ENCODE measurements around the gene SGMS1. TPM values are rescaled to one million over a fixed set of nuclear protein-coding genes. Genes with fewer than 3 reads are reported as not detected.
A peak's percentile ranks its signal among the peaks of the same experiment; 100 is the strongest.

SGMS1 gene
- total RNA-seq, 2 experiments from 2014 or later, result 20.4 to 21.0 TPM

- H3K27me3 Mint-ChIP-seq, result no peaks in the 10 kb centered on the region
- no peak overlapping the region for H3K27ac Mint-ChIP-seq
- H3K4me1 Mint-ChIP-seq, result peaks cover 7% of the 10 kb centered on the region
- no peak overlapping the region for H3K4me3 Mint-ChIP-seq
- POLR2A ChIA-PET, result no interaction called here
- no peak for DNase-seq
- H3K36me3 Mint-ChIP-seq, result peaks cover 2% of the 10 kb centered on the region
- H3K9me3 Mint-ChIP-seq, result no peaks in the 10 kb centered on the region
- ATAC-seq (ENCODE audit: low read depth), result no peak
These were observed 235.6 kb downstream of the SGMS1 start for GRCh38 chr10:50388181-50388580.

GRCh38 chr10:50387732-50388073 is 236.1 kb downstream of the SGMS1 start:
- ATAC-seq (ENCODE audit: low read depth) (no peak), DNase-seq (no peak)
- Mint-ChIP-seq H3K4me3 (no peak overlapping the region), H3K27ac (no peak overlapping the region), H3K36me3 (peaks cover 2% of the 10 kb centered on the region), H3K4me1 (peaks cover 7% of the 10 kb centered on the region), H3K27me3 (no peaks in the 10 kb centered on the region), H3K9me3 (no peaks in the 10 kb centered on the region)
- POLR2A ChIA-PET, result no interaction called here

DNA sequence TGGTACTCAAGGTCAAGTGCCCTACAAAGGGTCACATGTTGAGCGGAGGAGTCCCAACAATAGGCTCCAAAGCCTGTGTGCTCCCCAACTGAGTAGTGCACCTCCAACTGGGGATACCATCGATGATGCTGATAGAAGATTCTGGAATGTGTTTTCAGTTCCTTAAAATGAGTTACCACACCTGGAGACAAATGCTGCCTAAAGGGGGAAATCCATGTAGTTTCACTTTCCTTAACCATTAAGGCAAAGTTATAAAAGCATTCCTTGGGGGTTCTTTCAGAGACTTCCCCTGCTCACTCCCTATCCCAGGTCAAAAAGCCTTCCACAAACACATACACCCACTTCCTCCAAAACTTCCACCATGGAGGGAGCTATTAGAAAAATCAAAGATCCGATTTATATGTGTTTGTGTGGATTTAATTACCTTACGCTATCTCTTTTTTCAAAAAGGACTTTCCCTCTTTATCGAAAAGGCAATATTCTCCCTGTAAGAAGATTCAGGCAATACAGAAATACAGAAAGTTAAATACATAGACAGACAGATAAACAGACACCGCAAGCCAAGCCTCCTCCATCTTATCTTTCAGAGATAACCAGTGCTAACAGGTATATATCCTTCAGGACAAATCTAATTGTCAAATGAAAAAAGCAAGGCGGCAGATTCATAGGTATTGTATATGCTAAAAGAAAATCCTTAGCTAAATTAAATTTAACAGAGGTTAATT is 236.6 kb downstream of the SGMS1 start:
- H3K4me3 Mint-ChIP-seq, result no peak overlapping the region
- peaks cover 7% of the 10 kb centered on the region for H3K4me1 Mint-ChIP-seq
- ATAC-seq (ENCODE audit: low read depth), result no peak
- no peaks in the 10 kb centered on the region for H3K9me3 Mint-ChIP-seq
- H3K27me3 Mint-ChIP-seq, result no peaks in the 10 kb centered on the region
- DNase-seq, result no peak
- H3K27ac Mint-ChIP-seq, result no peak overlapping the region
- peaks cover 2% of the 10 kb centered on the region for H3K36me3 Mint-ChIP-seq
- POLR2A ChIA-PET, result no interaction called here

- ATAC-seq (ENCODE audit: low read depth), result no peak
- Mint-ChIP-seq H3K36me3 (peaks cover 2% of the 10 kb centered on the region), H3K4me3 (no peak overlapping the region), H3K4me1 (peaks cover 7% of the 10 kb centered on the region), H3K9me3 (no peaks in the 10 kb centered on the region), H3K27ac (no peak overlapping the region), H3K27me3 (no peaks in the 10 kb centered on the region)
- POLR2A ChIA-PET, result no interaction called here
- no peak for DNase-seq
These were observed 238.1 kb downstream of the SGMS1 start for GRCh38 chr10:50385624-50386023.

DNA sequence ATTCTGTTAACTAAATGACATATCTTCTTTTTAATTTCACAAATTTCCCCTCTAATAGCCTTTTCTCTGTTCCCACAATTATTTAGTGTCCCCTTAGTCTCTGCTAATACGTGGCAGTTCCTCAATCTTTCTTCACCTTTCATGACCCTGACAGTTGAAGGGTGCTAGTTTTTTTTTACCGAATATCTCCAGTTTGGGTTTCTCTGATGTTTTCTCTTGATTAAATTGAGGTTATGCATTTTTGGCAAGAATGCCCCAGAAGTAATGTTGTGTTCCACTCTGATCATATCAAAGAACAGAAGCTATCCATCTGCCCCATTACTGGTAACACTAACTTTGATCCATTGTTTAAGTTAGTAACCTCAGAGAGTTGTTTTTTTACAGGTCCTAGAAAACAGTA is 238.9 kb downstream of the SGMS1 start:
- H3K36me3 Mint-ChIP-seq, result peaks cover 2% of the 10 kb centered on the region
- H3K4me1 Mint-ChIP-seq, result peaks cover 7% of the 10 kb centered on the region
- POLR2A ChIA-PET, result no interaction called here
- H3K27ac Mint-ChIP-seq, result no peak overlapping the region
- ATAC-seq (ENCODE audit: low read depth) (no peak), DNase-seq (no peak)
- no peaks in the 10 kb centered on the region for H3K27me3 Mint-ChIP-seq
- H3K9me3 Mint-ChIP-seq, result no peaks in the 10 kb centered on the region
- no peak overlapping the region for H3K4me3 Mint-ChIP-seq

DNA sequence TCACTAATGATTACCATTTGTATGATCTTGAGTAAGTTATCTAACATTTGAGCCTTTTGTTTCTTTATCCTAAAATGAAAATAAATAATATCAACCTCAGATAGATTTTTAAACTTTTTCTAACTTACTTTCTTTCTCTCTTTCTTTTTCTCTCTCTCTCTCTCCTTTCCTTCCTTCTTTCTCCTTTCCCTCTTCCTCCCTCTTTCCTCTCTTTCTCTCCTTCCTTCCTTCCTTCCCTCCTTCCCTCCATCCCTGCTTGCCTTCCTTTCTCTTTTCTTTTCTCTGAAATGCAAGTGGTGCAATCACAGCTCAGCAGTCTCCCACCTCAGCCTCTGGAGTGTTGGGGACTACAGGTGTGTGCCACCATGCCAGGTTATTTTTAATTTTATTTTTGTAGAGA is 239.5 kb downstream of the SGMS1 start:
- ATAC-seq (ENCODE audit: low read depth), result no peak
- H3K4me3 Mint-ChIP-seq, result no peak overlapping the region
- peaks cover 7% of the 10 kb centered on the region for H3K4me1 Mint-ChIP-seq
- H3K27ac Mint-ChIP-seq, result no peak overlapping the region
- no peaks in the 10 kb centered on the region for H3K9me3 Mint-ChIP-seq
- no peaks in the 10 kb centered on the region for H3K27me3 Mint-ChIP-seq
- POLR2A ChIA-PET, result no interaction called here
- H3K36me3 Mint-ChIP-seq, result peaks cover 2% of the 10 kb centered on the region
- no peak for DNase-seq

GRCh38 chr10:50382576-50383023 is 241.2 kb downstream of the SGMS1 start:
- peaks cover 8% of the 10 kb centered on the region for H3K36me3 Mint-ChIP-seq
- no peak overlapping the region for H3K27ac Mint-ChIP-seq
- no peak for ATAC-seq (ENCODE audit: low read depth)
- no peaks in the 10 kb centered on the region for H3K27me3 Mint-ChIP-seq
- no peaks in the 10 kb centered on the region for H3K9me3 Mint-ChIP-seq
- peaks cover 3% of the 10 kb centered on the region for H3K4me1 Mint-ChIP-seq
- no peak for DNase-seq
- no peak overlapping the region for H3K4me3 Mint-ChIP-seq
- POLR2A ChIA-PET, result no interaction called here

GRCh38 chr10:50381642-50382041 is 242.1 kb downstream of the SGMS1 start:
- Mint-ChIP-seq H3K9me3 (no peaks in the 10 kb centered on the region), H3K27me3 (no peaks in the 10 kb centered on the region), H3K4me3 (no peak overlapping the region), H3K4me1 (peaks cover 3% of the 10 kb centered on the region), H3K36me3 (peaks cover 14% of the 10 kb centered on the region), H3K27ac (no peak overlapping the region)
- DNase-seq (no peak), ATAC-seq (ENCODE audit: low read depth) (no peak)
- POLR2A ChIA-PET, result no interaction called here

DNA sequence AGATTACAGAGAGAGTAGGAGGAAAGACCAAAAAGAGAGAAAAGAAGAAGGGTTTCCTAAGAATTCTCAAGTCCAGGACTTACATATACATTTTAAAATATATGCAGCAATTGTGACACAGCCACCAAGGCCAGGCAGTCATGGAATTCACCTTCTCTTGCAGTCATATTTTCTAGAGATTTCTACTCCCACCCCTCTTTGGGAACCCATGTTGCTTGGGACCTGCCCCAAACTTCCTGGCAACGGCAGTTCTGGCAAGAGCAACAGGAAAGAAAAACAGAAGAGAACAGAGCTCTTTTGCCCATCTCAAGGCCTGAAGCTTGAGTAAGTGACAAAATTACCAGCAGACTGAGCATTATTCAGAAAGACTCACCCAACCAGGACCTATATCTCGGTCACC is 244.1 kb downstream of the SGMS1 start:
- Mint-ChIP-seq H3K36me3 (peaks cover 18% of the 10 kb centered on the region), H3K9me3 (no peaks in the 10 kb centered on the region), H3K4me3 (no peak overlapping the region), H3K27ac (no peak overlapping the region), H3K4me1 (peaks cover 6% of the 10 kb centered on the region), H3K27me3 (no peaks in the 10 kb centered on the region)
- DNase-seq (no peak), ATAC-seq (ENCODE audit: low read depth) (no peak)
- POLR2A ChIA-PET, result no interaction called here

DNA sequence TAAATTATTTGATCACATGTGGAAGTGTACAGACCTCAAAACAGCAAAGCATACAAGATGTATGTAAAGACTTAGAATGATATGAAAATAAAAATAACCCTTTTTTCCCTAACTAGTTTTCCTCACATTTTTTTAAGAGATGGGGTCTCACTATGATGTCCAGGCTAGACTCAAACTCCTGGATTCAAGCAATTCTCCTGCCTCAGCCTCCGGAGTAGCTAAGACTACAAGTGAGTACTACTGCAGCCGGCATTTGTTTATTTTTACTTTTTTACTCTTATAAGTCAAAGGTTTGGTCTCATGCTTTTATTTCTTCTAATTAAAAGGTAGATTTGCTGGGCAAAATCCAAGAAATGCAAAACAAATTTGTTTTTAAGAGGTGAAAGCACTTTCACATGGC is 248.0 kb downstream of the SGMS1 start:
- DNase-seq, result no peak
- POLR2A ChIA-PET, result no interaction called here
- Mint-ChIP-seq H3K4me3 (no peak overlapping the region), H3K27ac (no peak overlapping the region), H3K27me3 (no peaks in the 10 kb centered on the region), H3K36me3 (peaks cover 18% of the 10 kb centered on the region), H3K4me1 (peaks cover 6% of the 10 kb centered on the region), H3K9me3 (no peaks in the 10 kb centered on the region)
- no peak for ATAC-seq (ENCODE audit: low read depth)

DNA sequence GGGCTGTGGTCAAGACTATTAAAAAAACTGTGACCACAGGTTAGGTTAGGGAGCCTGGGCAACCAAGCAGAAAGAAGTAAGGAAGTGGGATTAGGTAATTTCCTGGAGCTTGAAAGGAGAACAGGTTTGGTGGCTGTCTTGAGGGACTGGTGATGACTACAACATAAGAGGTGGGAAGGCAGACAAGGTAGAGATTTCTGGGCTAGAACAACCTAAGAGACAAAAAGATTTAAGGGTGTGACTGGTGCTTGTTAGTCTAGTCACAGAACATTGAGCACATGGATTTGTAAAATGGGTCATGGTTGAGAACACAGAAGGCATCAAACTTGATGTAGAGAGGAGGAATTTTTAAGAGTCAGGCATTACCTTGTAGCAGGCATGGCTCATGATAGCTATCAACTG is 248.7 kb downstream of the SGMS1 start:
- POLR2A ChIA-PET, result no interaction called here
- no peaks in the 10 kb centered on the region for H3K9me3 Mint-ChIP-seq
- H3K4me1 Mint-ChIP-seq, result peaks cover 6% of the 10 kb centered on the region
- H3K27ac Mint-ChIP-seq, result no peak overlapping the region
- H3K4me3 Mint-ChIP-seq, result no peak overlapping the region
- H3K27me3 Mint-ChIP-seq, result no peaks in the 10 kb centered on the region
- DNase-seq (no peak), ATAC-seq (ENCODE audit: low read depth) (peak; percentile 47)
- peaks cover 18% of the 10 kb centered on the region for H3K36me3 Mint-ChIP-seq

GRCh38 chr10:50373821-50374501 is 249.8 kb downstream of the SGMS1 start:
- DNase-seq (no peak), ATAC-seq (ENCODE audit: low read depth) (peak; percentile 30)
- H3K9me3 Mint-ChIP-seq, result no peaks in the 10 kb centered on the region
- no peak overlapping the region for H3K27ac Mint-ChIP-seq
- H3K36me3 Mint-ChIP-seq, result peaks cover 20% of the 10 kb centered on the region
- H3K4me3 Mint-ChIP-seq, result no peak overlapping the region
- no peaks in the 10 kb centered on the region for H3K27me3 Mint-ChIP-seq
- POLR2A ChIA-PET, result no interaction called here
- peaks cover 6% of the 10 kb centered on the region for H3K4me1 Mint-ChIP-seq

DNA sequence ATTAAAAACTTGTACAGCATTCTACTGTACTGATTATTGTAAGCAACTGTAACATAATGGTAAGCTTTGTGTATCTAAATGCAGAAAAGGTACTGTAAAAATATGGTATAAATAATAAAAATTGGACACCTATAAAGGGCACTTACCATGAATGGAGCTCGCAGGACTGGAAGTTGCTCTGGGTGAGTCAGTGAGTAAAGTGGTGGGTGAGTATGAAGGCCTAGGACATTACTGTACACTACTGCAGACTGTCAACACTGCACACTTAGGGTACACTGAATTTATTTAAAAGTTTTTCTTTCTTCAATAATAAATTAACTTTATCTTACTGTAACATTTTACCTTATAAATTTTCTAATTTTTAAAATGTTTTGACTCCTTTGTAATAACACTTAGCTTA is 253.8 kb downstream of the SGMS1 start:
- H3K27ac Mint-ChIP-seq, result no peak overlapping the region
- no peaks in the 10 kb centered on the region for H3K27me3 Mint-ChIP-seq
- H3K4me3 Mint-ChIP-seq, result no peak overlapping the region
- peaks cover 12% of the 10 kb centered on the region for H3K36me3 Mint-ChIP-seq
- POLR2A ChIA-PET, result no interaction called here
- H3K9me3 Mint-ChIP-seq, result peaks cover 3% of the 10 kb centered on the region
- no peaks in the 10 kb centered on the region for H3K4me1 Mint-ChIP-seq
- ATAC-seq (ENCODE audit: low read depth) (no peak), DNase-seq (no peak)

GRCh38 chr10:50367732-50368131 is 256.0 kb downstream of the SGMS1 start:
- H3K27me3 Mint-ChIP-seq, result no peaks in the 10 kb centered on the region
- H3K4me1 Mint-ChIP-seq, result peaks cover 4% of the 10 kb centered on the region
- DNase-seq, result no peak
- no peak overlapping the region for H3K27ac Mint-ChIP-seq
- no peak for ATAC-seq (ENCODE audit: low read depth)
- H3K36me3 Mint-ChIP-seq, result peaks cover 26% of the 10 kb centered on the region
- H3K9me3 Mint-ChIP-seq, result peaks cover 3% of the 10 kb centered on the region
- POLR2A ChIA-PET, result no interaction called here
- no peak overlapping the region for H3K4me3 Mint-ChIP-seq
